GM12878 (cell line): ENCODE data around the gene KIF6. TPM values are rescaled to one million over a fixed set of nuclear protein-coding genes. Genes with fewer than 3 reads are reported as not detected.

Experiments used
- ATAC-seq: fragments of 200-7000 bp; cut with Tn5 transposase; 3 replicates; pipeline ENCODE4 v1.9.1; 2020; ENCODE audit warnings: mild to moderate bottlenecking, moderate library complexity
- BruUV-seq: library from RNA; stranded (reverse); fragments of 400-500 nt; replicated peaks from 2 replicates; lab custom pipeline; 2021; lab: Mats Ljungman, UMichigan
- CTCF ChIA-PET: fragments of 300-600 bp; sonication (Branson Sonifier 250); formaldehyde crosslinking; extraction: SDS; loops from one replicate; lab custom pipeline; 2021; ENCODE audit warnings: inconsistent platforms; lab: Yijun Ruan, JAX
- POLR2A ChIA-PET: fragments of 350-600 bp; formaldehyde crosslinking; extraction: SDS; loops from one replicate; lab custom pipeline; 2021; ENCODE audit warnings: inconsistent platforms; lab: Charles Lee
- RAD21 ChIA-PET: fragments of 300-600 bp; sonication (Branson Sonifier 250); formaldehyde crosslinking; loops from one replicate; lab custom pipeline; 2023; ENCODE audit warnings: antibody characterized with exemption; ENCODE audit not compliant: unreplicated experiment; lab: Charles Lee
- SMC1A ChIA-PET: fragments of 300-600 bp; sonication (Branson Sonifier 250); formaldehyde crosslinking; loops from one replicate; lab custom pipeline; 2023; ENCODE audit not compliant: unreplicated experiment, uncharacterized antibody; lab: Charles Lee
- DNase-seq: peaks from one replicate; pipeline ENCODE4 v3.0.0-alpha.2; 2011; ENCODE audit warnings: low read depth, low spot score
- FAIRE-seq: peaks from 3 replicates; lab custom pipeline; 2011; peaks lifted over from hg19 to GRCh38; lab: Jason Lieb, UNC
- H2AFZ ChIP-seq: 2 replicates; pipeline ENCODE4 v1.6.0; 2011; ENCODE audit warnings: low read depth, low read length, control low read depth; ENCODE audit not compliant: control insufficient read depth
- H3K27ac ChIP-seq: 2 replicates; pipeline ENCODE4 v1.5.1; 2011; ENCODE audit warnings: control low read depth; ENCODE audit not compliant: control insufficient read depth, insufficient read depth
- H3K27me3 ChIP-seq, 2 experiments: replicated peaks in 1 of 2; 2 replicates each; pipeline versions ENCODE4 v1.6.0 to v1.6.1; 2011; ENCODE audit warnings: low read length in 1 of 2; ENCODE audit not compliant: control insufficient read depth in 2 of 2, insufficient read depth in 2 of 2
- H3K36me3 ChIP-seq, 2 experiments: 2 replicates each; pipeline ENCODE4 v1.5.1; 2011; ENCODE audit warnings: low read length in 1 of 2; ENCODE audit not compliant: control insufficient read depth in 2 of 2, insufficient read depth in 2 of 2
- H3K4me1 ChIP-seq: 2 replicates; pipeline ENCODE4 v1.6.1; 2011; ENCODE audit warnings: mild to moderate bottlenecking, low read length, moderate library complexity, mixed read lengths; ENCODE audit not compliant: control insufficient read depth, insufficient read depth
- H3K4me2 ChIP-seq: 2 replicates; pipeline ENCODE4 v1.6.0; 2011; ENCODE audit warnings: control low read depth; ENCODE audit not compliant: control insufficient read depth, insufficient read depth
- H3K4me3 ChIP-seq: fragments of 200-600 bp; sonication (generic); 2 replicates; pipeline ENCODE4 v1.5.1; 2016
- H3K79me2 ChIP-seq: 2 replicates; pipeline ENCODE4 v1.6.0; 2011; ENCODE audit warnings: low read length; ENCODE audit not compliant: control insufficient read depth, insufficient read depth
- H3K9ac ChIP-seq: 2 replicates; pipeline ENCODE4 v1.8.0; 2011; ENCODE audit warnings: low read length, control low read depth, mixed read lengths; ENCODE audit not compliant: control insufficient read depth, insufficient read depth
- H3K9me3 ChIP-seq: replicated peaks from 3 replicates; pipeline ENCODE4 v1.5.1; 2011; ENCODE audit warnings: mild to moderate bottlenecking, low read length; ENCODE audit not compliant: control insufficient read depth, insufficient read depth
- H4K20me1 ChIP-seq: 2 replicates; pipeline ENCODE4 v1.6.0; 2011; ENCODE audit not compliant: control insufficient read depth, insufficient read depth
- BACH1 ChIP-seq: fragments of 450-650 bp; IDR thresholded peaks from 2 replicates; pipeline ENCODE4 v1.6.1; 2017; ENCODE audit warnings: mild to moderate bottlenecking, borderline replicate concordance
- BHLHE40 ChIP-seq, 2 experiments: fragments of 450-650 bp in 1 of 2; IDR thresholded peaks; 2 replicates each; pipeline ENCODE4 v1.6.1; 2011 to 2017; ENCODE audit warnings: low read depth in 2 of 2, borderline replicate concordance in 1 of 2, improper control_type of control experiment in 1 of 2, low read length in 1 of 2, mild to moderate bottlenecking in 1 of 2
- CREB1 ChIP-seq: IDR thresholded peaks from 2 replicates; pipeline ENCODE4 v1.6.1; 2012; ENCODE audit warnings: low read depth, mild to moderate bottlenecking, inconsistent platforms
- EED ChIP-seq: sonication (generic); IDR thresholded peaks from 2 replicates; pipeline ENCODE4 v1.6.1; 2016; ENCODE audit warnings: antibody characterized with exemption, low read depth
- FOS ChIP-seq: IDR thresholded peaks from 3 replicates; pipeline ENCODE4 v1.6.1; 2011; ENCODE audit warnings: borderline replicate concordance; ENCODE audit not compliant: insufficient read length; ENCODE audit errors: extremely low read depth
- KAT2A ChIP-seq: conservative IDR thresholded peaks from 2 replicates; pipeline ENCODE4 v1.6.1; 2011; ENCODE audit warnings: low read depth, low read length; ENCODE audit not compliant: control insufficient read depth
- MEF2A ChIP-seq: IDR thresholded peaks from 2 replicates; pipeline ENCODE4 v1.6.1; 2011; ENCODE audit warnings: low read depth, mild to moderate bottlenecking, low read length, moderate library complexity; ENCODE audit not compliant: insufficient read depth
- POLR2AphosphoS2 ChIP-seq: IDR thresholded peaks from 2 replicates; pipeline ENCODE4 v1.6.1; 2011; ENCODE audit warnings: low read depth, mild to moderate bottlenecking, low read length, improper control_type of control experiment, moderate library complexity
- RBBP5 ChIP-seq: fragments of 200-600 bp; sonication (generic); conservative IDR thresholded peaks from 2 replicates; pipeline ENCODE4 v1.6.1; 2016
- RELA ChIP-seq: fragments of 450-650 bp; IDR thresholded peaks from 2 replicates; pipeline ENCODE4 v1.8.0; 2014; ENCODE audit warnings: borderline replicate concordance; ENCODE audit not compliant: partially characterized antibody
- whole genome bisulfite sequencing: methylation state at CpG from one replicate; pipeline ENCODE4 v1.1.6; 2016; ENCODE audit warnings: low lambda C conversion rate; ENCODE audit not compliant: insufficient replicate concordance, insufficient coverage; ENCODE audit errors: missing lambda C conversion rate; 5-methylcytosine and 5-hydroxymethylcytosine counted together
- in situ Hi-C: fragments of 300-500 bp; cut with MboI; formaldehyde crosslinking; loops from 9 replicates; pipeline ENCODE4 v1.14.3; 2018; ENCODE audit warnings: mixed read lengths
- intact Hi-C: fragments of 100-400 bp; cut with micrococcal nuclease; formaldehyde crosslinking; loops from one replicate; pipeline ENCODE4 v1.14.2; 2022; ENCODE audit not compliant: unreplicated experiment
- polyA plus RNA-seq, 11 experiments: library from polyadenylated mRNA; depleted of rRNA in 4 of 11; unstranded in 6 of 11; stranded (reverse) in 5 of 11; fragments of >200 nt; fragmentation: Nextera tagmentation in 4 of 11; fragmentation: Illumina TruSeq in 1 of 11; extraction: Ambion mirVana in 4 of 11; extraction: Trizol in 1 of 11; gene quantifications; 1 replicate in 1 of 11; 2 replicates in 10 of 11; pipeline versions ENCODE4 v1.2.1 to v1.2.3, GENCODE V29; 2011 to 2016; ENCODE audit warnings: inconsistent platforms in 2 of 11, missing spikeins in 2 of 11, low read depth in 1 of 11
- total RNA-seq, 4 experiments: library from RNA; depleted of rRNA in 3 of 4; stranded (reverse); fragments of >200 nt in 3 of 4; fragmentation: Illumina TruSeq in 1 of 4; extraction: Trizol in 1 of 4; gene quantifications; 2 replicates each; pipeline versions ENCODE4 v1.2.1 to v1.2.3, GENCODE V29; 2013 to 2021

The KIF6 gene
- total and polyA plus RNA-seq, 10 of the 15 experiments (the other 5 are each of a cell fraction or from before 2014, with no cell fraction given), result 0.09 to 1.0 (median 0.28) TPM

DNA sequence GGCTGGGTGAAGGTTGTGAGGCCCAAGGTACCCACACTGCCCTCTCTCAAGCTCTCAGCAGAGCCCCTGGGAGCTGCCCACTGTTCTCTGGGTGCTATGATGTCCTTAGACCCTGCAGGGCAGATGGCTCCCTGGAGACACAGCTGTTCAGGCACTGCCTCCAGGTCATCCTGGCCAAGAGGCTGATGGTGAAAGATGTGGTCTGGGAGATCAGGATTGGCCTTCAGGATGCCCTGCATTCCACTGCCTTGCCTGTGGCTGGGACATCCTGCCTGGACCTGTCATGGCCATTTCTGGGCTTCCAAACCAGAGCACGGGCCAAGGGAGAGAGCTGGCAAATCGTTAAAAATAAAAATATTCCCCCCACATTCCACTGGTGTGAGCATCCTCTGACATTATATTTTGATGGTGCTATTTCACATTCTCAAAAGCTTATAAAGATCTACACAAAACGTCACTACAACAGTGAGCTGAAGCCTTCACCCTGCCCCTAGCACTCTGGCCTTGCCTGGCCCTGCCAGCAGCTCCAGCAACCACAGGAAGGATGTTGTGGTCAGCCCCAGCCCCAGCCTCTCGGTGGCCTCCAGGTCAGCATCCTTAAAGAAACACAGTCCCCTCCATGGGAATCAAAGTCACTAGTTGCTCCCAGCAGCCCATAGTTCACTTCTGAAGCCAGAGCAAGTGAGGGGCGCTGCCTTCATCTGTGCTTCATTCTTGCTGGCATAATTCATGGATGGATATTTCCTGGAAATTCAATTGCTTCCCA is 389.2 kb downstream of the KIF6 start (continued):
- TF ChIP-seq BACH1, result no peak
- TF ChIP-seq RELA, result no peak

DNA sequence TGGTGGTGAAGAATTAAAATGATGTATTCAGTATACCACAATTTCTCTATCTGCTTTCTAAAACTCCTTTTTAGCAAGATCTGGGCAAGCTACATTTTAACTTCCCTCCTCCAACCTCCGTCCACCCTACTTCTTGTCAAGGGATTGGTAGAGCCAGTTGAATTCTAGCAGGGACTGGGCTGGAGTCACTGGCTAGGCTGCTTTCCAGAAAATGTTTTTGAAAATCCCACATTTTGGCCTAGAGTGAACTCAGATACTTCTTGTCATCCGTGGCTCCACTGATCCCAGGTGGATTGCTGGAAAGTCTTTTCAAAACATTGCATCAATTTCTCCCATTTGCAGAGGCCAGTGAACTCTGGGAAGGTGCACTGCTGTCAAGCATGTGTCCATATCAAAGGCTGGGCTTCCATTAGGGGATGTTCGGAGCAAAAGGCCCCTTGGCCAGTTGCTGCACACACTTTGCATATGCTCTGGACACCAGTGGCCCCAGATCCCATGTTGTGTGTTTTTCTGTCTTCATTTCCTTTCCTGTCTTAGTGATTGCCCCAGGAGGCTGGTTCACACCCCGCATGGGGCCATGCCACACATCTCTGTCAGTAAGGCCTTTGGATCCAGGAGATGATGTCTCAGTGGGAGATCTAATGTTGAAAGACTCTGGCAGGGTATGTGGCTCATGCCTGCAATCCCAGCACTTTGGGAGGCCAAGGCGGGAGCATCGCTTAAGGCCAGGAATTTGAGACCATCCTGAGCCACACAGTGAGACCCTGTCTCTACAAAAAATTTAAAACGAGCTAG is 391.4 kb downstream of the KIF6 start:
- SMC1A ChIA-PET, result no interaction called here
- no peak for FAIRE-seq
- no TSS peak for BruUV-seq
- Histone ChIP-seq H3K27me3 (no peaks in the 10 kb centered on the region), H2AFZ (no peak overlapping the region), H3K4me2 (no peak overlapping the region), H3K79me2 (no peaks in the 10 kb centered on the region), H3K9ac (no peak overlapping the region), H3K27ac (no peak overlapping the region), H3K36me3 (no peaks in the 10 kb centered on the region), H4K20me1 (no peaks in the 10 kb centered on the region), H3K4me3 (no peak overlapping the region), H3K4me1 (peaks cover 14% of the 10 kb centered on the region), H3K9me3 (no peaks in the 10 kb centered on the region)
- RAD21 ChIA-PET, result no interaction called here
- CTCF ChIA-PET, result no interaction called here
- 26% methylated on average over 7 of the region's 7 CpGs for WGBS
- in situ Hi-C loops, result no loop called here
- POLR2A ChIA-PET, result no interaction called here
- TF ChIP-seq BHLHE40 (IDR thresholded peaks at IDR 0.05; ENCODE audit: borderline replicate concordance in 1 of 2, low read depth in 2 of 2, low read length in 1 of 2) (no peak), EED (no peak), CREB1 (no peak), FOS (no peak), MEF2A (no peak), POLR2AphosphoS2 (no peak), RBBP5 (no peak), KAT2A (no peak)
- TF ChIP-seq, all 136 proteins: peak for 0
- intact Hi-C loops, result no loop called here
- DNase-seq (no peak), ATAC-seq (no peak)
